Epidermal melanocyte (primary cell): ENCODE results near the gene PLD1.
"Not testable (repeated sequence)": the region's sequence is repeated elsewhere in the genome, so short reads cannot be mapped to it uniquely, and the experiment has no call there.

Source experiments
- DNase-seq: peaks from one replicate; pipeline ENCODE4 v3.0.0; 2011; ENCODE audit warnings: low spot score; ENCODE audit not compliant: insufficient read length

PLD1 gene

DNA sequence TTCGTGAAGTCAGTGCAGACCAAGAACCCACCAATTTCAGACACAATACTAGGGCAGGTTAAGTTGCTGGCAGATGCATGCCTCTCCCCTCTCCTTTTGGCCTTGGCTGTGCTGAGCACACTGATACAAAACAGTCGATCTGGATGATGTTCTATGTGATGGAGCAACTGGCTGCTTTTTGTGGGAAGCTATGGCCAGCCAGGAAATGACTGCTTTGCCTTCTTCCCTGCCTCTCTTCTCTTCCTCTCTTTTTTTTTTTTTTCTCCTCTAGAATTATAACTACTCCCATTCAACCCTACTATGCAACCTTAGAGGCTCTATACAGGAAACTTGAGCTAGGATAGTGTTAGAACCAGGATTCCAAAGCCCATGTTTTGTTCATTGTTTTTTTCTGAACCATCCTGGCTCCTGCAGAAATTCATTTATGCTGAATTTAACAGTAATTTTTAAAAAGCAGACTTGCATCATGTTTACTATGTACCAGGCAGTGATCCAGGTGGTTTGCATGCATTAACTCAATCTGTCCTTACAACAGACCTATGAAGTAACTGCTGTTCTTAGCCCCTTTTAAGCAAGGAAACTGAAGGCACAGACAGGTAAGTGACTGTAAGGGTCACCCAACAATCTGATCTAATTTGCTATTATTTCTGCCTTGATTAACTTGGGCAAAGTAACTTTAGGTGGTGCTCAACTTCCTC lies 62.9 kb downstream of the PLD1 start:
- no peak for DNase-seq

DNA sequence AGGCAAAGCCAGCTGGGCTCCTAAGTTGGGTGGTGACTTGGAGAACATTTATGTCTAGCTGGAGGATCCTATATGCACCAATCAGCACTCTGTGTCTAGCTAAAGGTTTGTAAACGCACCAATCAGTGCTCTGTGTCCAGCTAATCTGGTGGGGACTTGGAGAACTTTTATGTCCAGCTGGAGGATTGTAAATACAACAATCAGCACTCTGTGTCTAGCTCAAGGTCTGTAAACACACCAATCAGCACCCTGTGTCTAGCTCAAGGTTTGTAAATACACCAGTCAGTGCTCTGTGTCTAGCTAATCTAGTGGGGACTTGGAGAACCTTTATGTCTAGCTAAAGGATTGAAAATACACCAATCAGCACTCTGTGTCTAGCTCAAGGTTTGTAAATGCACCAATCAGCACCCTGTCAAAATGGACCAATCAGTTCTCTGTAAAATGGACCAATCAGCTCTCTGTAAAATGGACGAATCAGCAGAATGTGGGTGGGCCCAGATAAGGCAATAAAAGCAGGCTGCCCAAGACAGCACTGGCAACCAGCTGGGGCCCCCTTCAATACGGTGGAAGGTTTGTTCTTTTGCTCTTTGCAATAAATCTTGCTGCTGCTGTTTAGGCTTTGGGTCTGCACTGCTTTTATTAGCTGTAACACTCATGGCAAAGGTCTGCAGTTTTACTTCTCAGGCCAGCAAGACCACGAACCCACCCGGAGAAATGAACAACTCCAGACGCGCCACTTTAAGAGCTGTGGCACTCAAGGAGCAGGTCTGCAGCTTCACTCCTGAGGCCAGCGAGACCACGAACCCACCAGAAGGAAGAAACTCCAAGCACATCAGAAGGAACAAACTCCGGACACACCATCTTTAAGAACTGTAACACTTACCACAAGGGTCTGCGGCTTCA lies 63.7 kb downstream of the PLD1 start:
- DNase-seq = not testable (repeated sequence)

GRCh38 chr3:171745577-171746319 lies 64.5 kb downstream of the PLD1 start:
- DNase-seq = no peak

GRCh38 chr3:171744158-171744741 lies 66.0 kb downstream of the PLD1 start:
- DNase-seq = no peak

GRCh38 chr3:171743327-171744157 lies 66.7 kb downstream of the PLD1 start:
- DNase-seq = no peak

DNA sequence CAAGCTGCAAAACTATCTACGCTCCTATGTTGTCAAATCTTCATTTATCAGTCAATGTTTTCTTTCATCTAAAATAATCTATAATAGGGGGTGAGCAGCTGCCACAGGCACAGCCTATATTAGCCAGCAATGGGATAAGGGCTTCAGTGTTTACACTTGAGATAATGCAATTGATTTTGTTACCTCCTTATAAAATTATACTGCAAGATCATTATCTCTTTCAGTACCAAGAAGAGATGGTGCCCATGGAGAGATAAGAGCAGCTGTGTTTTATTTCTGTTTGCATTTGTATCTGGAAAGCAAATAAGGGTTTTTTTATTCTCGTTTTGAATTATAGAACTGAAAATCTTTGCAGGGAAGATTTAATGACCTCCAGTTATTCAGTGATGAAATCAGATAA lies 68.9 kb downstream of the PLD1 start:
- DNase-seq = no peak

- no peak for DNase-seq
Observed at GRCh38 chr3:171736556-171736955, 73.7 kb downstream of the PLD1 start.

GRCh38 chr3:171733561-171733960 lies 76.7 kb downstream of the PLD1 start:
- DNase-seq = no peak

GRCh38 chr3:171732756-171733155 lies 77.5 kb downstream of the PLD1 start:
- no peak for DNase-seq

- no peak for DNase-seq
Observed at GRCh38 chr3:171731691-171732090, 78.6 kb downstream of the PLD1 start.

- DNase-seq = no peak
Observed at GRCh38 chr3:171729452-171730334, 80.6 kb downstream of the PLD1 start.

DNA sequence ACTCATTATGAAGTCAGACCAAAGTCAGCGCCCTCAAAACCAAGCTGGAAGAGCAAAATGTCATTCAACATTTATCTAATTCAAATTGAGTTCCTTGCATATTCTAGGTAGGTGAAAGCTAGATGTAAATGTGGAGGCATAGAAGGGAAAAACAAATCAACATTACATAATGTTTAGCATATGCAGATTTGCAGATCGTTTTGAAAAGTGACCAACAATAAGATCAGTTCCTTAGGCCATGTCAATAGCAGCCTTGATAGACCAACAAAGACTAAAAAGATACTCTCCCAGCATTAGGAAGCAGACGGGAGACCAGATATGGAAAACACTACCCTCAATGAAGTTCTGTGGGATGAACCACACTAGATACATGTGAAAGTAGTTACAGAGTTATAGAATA lies 83.0 kb downstream of the PLD1 start:
- no peak for DNase-seq

GRCh38 chr3:171718493-171719185 lies 91.6 kb downstream of the PLD1 start:
- DNase-seq = no peak

DNA sequence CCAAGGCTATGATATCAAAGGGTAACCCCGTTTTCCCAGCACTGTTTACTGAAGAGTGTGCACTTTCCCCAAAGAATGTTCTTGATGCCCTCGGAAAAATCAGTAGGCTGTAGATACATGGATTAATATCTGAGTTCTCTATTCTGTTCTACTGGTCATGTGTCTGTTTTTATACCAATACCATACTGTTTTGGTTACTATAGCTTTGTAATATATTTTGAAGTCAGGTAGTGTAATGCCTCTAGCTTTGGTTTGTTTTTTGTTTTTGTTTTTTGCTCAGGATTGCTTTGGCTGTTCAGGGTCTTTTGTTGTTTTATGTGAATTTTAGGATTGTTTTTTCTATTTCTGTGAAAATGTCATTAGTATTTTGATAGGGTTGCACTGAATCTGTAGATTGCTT lies 95.1 kb downstream of the PLD1 start:
- DNase-seq = no peak

DNA sequence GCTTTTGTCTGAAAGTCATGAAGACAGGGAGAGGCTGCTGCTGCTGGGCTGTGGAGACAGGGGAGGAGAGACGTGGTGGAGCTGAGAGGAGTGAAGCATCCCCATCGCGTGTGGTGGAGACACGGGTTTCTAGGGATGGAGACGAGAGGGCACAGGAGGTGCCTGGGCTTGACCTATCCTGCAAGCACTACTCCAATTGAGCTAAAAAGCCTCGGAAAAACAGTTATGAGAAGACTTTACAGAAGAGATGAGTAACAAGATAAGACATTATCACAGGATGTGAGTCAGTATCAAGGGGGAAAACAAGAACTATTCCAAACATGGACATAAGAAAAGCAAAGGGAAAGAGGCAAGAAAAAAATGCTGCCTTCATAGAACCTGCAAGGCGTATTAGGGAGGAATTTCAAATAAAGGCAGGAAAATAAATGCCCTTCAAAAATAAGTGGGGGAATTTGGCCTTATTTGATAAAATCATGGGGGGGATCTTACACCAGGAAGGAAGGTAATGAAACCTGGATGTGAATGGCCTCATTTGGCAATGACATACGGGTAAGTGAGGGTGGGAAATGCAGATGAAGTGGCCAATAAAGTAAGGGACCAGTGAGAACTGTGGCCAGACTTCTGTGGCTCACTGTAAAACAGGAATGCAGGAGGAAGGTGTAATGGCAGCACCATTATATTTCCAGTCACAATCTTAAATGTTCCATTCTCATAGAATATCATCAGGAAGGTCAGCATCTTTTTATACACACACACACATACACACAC lies 97.9 kb downstream of the PLD1 start:
- no peak for DNase-seq

GRCh38 chr3:171711461-171712170 lies 98.7 kb downstream of the PLD1 start:
- no peak for DNase-seq

DNA sequence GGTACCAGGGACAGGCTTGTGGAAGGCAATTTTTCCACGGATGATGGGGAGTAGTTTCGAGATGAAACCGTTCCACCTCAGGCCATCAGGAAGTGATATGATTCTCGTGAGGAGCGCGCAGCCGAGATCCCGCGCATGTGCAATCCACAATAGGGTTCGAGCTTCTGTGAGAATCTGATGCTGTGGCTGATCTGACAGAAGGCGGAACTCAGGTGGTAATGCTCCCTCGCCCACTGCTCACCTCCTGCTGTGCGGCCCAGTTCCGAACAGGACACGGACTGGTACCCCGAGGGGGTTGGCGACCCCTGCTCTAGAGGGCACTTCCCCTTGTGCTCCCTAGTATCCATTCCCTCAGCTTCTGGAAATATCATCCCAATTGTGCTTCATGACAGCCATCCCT lies 99.9 kb downstream of the PLD1 start:
- no peak for DNase-seq

DNA sequence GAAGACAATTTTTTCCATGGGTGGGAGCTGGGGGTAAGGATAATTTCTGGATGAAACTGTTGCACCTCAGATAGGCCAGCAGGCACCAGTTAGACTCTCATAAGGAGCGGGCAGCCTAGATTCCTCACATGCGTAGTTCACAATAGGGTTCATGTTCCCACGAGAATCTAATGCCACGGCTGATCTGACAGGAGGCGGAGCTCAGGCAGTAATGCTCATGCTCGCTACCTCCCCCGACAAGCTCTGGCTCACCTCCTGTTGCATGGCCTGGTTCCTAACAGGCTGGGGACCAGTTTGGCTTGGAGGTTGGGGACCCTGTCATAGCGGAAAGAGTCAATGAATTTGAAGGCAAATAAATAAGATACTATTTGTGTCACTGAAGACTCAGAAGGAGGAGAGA lies 105.5 kb downstream of the PLD1 start:
- DNase-seq = no peak
